Stimulated activated CD4-positive, alpha-beta T cell treated with anti-CD3 and anti-CD28 coated beads, Interleukin-4, amount 100 ng/mL, for 1 hour (primary cell): ENCODE data around the gene AP2A1.
"Not testable (repeated sequence)": the region's sequence is repeated elsewhere in the genome, so short reads cannot be mapped to it uniquely, and the experiment has no call there.

Experiments used
- DNase-seq: peaks from one replicate; pipeline ENCODE4 v3.0.0-alpha.2; 2020

The AP2A1 gene

DNA sequence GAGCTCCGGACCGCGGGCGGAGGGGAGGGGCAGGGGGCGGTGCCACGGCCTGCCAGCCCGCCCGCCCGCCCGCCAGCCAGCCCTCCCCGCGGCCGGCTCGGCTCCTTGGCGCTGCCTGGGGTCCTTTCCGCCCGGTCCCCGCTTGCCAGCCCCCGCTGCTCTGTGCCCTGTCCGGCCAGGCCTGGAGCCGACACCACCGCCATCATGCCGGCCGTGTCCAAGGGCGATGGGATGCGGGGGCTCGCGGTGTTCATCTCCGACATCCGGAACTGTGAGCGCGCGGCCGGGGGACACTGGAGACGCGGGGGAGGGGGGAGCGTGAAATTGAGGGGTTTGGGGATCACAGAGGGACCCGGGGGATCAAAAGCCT, at the start of gene AP2A1:
Gene AP2A1, plus strand, starts transcription at position 72 of the 370 bp plus-strand sequence. Its CDS starts 133 bp downstream, at position 205.
- no peak for DNase-seq

DNA sequence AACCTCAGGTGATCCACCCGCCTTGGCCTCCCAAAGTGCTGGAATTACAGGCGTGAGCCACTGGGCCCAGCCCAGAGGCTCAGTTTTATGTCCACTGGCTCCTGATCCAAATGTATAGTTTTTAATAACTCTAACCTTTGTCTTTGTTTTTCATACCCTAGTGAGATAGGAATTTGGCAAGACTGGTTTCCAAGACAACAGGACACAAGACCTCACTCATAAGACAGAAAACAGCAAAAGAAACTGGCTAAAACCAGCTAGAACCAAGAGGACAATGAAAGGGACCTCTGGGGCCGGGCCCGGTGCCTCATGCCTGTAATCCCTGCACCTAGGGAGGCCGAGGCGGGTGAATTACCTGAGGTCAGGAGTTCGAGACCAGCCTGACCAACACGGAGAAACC, 48.3 kb upstream of the AP2A1 start:
- DNase-seq: no peak

DNA sequence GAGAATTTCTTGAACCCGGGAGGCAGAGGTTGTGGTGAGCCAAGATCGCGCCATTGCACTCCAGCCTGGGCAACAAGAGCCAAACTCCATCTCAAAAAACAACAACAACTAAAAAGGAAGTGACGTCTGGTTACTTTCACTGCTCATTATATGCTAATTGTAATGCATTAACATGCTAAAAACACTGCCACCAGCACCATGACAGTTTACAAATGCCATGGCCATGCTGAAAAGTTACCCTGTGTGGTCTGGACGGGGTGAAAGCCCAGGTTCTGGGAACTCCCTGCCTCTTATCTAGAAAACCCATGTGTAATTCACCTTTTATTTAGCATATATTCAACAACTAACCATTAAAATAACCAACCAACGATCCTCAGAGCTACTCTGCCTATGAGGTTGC, 47.8 kb upstream of the AP2A1 start:
- DNase-seq: no peak

DNA sequence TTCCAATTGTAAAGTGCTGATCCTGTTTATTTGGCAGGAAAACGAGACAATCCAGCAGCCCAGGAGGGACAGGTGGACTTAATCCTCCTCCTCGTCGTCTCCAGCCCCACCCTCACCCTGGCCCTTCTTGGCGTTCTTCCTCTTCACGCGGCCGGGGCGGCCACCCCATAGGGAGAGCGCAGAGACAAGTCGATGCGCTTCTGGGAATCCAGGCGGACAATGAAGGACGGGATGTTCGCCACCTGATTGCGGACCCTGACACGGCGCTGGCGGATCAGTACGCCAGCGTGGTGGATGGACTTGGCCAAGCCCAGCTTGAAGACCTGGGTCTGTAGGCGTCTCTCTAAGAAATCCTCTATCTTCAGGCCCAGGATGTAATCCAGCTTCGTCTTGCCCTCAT, 47.4 kb upstream of the AP2A1 start:
- not testable (repeated sequence) for DNase-seq

DNA sequence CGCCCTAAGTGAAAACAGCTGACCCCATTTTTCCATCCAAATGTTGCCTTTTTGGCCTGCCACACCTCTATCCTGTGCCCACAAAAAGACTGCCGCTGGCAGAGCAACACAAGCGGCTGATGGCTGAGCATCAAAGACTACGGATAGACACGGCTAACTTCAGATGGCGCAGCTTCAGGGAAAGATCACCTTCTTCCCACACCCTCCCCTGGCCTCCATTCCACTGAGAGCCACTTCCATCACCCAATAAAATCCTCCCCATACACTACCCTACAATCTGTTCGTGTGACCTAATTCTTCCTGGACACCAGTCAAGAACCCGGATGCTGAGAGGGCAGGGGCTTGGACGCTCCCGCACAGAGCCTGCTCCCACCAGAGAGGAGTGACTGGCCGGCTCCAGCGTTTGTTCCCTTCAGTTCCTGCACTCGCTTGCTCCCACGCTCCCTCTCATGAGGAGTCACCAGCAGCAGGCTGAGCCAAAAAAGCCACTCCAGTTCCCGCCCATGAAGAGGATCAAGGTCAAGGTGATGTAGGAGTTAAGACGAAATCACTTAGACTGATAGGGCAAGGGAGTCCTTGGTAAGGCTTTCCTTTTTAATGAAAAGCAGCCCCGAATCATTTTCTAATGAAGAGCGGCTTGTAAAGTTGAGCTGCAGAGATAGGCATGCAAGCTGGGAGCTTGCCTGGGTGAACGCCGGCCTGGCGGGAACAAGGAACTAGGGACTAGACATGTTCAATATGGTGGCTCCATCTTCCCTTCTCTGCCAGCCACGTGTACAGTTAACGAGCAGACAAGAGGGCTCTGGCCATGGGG, 39.4 kb upstream of the AP2A1 start:
- no peak for DNase-seq

DNA sequence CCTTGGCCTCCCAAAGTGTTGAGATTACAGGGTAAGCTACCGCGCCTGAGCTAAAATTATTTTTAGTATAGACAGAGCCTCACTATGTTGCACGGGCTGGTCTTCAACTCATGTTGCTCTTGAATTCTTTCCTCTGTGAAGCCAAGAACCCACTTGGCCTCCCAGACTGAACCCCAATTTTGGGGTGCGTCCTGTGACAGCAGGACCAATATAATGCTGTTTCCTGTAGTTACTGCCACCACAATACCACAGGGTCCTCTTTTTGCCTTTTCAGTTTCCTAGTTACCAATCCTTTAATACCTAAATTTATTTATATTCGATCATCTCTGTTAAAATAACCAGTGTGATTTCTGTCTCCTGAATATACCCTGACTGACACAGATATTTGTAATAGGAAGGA, 36.6 kb upstream of the AP2A1 start:
- DNase-seq: no peak

DNA sequence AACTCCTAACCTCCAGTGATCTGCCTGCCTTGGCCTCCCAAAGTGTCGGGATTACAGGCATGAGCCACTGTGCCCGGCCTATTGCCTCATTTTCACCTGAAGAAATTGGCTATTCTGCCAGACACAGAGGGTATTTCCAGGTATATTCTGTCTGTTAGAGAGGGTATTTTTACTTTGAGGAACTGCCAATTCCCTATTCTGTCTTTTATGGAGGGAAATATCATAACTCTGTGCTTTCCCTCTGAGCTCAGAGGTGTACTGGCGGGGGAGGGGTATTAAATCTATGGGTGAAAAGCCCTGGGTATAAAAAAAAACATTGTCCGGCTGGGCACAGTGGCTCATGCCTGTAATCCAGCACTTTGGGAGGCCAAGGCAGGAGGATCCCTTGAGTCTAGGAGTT, 28.5 kb upstream of the AP2A1 start:
- no peak for DNase-seq

DNA sequence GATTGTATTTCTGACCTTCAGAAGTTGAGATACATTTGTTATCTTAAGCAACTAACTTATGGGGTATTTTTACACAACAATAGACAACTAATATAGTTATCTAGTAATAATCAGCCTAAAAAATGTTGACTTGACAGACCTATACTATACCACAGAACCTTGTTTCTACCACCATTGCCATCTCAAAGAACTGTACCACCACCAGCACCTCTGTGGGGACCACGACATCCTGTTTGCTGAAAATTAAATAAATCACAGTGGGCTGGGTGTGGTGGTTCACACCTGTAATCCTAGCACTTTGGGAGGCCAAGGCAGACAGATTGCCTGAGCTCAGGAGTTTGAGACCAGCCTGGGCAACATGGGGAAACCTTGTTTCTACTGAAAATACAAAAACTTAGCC, 27.7 kb upstream of the AP2A1 start:
- no peak for DNase-seq

DNA sequence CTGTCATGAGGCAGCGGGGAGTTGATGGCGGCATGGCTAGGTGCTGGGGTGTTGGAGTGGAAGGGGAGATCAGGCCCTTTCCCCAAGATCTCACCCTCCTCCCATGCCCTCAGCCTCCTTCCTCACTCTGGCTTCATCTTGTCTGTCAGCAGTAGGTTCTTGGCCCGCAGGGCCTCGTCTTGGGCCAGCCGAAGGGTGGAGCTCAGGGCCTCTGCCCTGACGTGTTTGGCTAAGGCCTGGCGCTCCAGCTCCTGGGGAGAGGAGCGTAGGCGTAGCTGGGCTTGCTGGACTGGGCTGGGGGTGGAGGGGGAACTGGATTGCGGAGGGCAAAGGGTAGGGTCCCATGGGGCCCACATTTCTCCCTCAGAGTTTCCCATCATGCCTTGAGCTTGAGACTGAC, 26.9 kb upstream of the AP2A1 start:
- no peak for DNase-seq

DNA sequence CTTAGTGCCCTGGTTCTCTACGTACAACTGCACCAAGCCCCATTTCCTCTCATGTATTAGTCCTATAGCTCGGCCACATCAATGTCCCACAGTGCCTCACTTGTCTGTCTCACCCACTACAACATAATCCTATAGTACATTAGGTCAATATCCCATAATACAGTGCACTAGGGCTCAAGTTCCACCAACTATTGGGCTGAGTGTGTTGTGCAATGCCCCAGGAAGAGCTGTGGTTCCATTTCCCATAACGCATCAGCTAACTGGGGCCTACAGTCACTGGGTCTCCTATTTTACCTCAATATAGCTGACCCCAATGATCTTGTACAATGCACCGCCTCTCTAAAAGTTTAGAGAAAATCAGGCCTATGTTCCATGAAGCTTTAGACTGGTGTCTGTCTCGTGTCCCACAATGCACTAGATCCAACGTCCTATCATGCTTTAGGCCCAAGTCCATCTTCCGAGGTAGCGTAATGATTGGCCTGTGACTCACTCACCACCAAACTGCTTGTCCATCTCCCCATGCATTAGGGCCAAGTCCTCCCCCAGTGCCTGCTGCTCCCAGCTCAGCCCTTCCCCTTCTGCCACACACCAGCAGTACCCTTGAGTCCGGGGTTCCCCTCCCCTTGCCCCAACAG, 25.5 kb upstream of the AP2A1 start:
- no peak for DNase-seq

DNA sequence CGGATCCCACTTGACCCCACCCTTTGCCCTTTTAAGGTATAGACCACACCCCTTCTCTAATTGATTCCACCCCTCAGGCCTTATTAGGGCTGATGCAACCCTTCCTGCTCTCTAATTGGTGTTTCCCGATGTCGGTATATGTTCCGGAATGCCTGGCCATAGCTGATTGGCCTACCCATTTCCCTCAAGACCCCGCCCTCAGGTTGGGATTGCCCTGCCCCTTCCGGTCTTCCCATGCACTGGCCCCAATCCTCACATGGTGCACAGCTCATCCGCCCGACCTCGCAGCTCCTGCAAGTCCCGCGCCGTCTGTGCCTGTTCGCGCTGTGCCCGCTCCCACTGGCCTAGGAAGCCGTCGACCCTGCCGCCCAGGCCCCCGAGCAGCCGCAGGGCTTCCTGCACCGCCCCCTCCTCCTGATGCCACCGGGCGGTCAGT, 21.8 kb upstream of the AP2A1 start:
- no peak for DNase-seq

DNA sequence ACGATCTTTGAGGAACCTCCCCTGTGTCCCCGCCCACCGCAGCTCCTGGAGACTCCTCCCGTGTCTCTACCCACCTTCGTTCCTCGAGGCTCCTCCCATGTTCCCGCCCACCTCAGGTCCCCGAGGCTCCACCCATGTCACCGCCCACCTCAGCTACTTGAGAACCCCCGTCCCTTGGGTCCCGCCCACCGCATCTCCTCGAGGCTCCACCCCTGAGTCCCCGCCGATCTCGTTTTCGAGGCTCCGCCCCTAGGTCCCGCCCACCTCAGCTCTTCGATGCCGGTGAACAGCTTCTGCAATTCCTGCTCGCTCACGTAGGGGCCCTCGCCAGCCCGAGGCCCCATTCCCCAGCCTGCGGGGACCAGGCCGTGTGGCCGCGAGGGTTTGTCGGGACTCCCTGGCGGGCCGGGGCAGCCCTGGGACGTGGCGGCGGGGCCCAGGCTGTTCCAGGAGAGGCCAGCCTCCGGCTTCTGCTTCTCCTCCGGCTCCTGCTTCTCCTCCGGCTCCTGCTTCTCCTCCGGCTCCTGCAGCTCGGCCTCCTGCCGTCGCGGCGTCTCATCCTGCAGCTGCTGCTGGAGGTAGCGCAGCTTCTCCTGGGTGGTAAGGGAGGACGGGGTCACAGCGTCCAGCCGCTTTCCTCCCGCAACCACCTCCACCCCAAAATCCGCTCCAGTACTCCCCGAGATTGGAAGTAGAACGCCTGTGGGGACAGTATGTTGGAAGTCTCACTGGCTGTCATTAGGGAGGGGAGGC, 20.4 kb upstream of the AP2A1 start:
- peak; percentile 52 for DNase-seq

DNA sequence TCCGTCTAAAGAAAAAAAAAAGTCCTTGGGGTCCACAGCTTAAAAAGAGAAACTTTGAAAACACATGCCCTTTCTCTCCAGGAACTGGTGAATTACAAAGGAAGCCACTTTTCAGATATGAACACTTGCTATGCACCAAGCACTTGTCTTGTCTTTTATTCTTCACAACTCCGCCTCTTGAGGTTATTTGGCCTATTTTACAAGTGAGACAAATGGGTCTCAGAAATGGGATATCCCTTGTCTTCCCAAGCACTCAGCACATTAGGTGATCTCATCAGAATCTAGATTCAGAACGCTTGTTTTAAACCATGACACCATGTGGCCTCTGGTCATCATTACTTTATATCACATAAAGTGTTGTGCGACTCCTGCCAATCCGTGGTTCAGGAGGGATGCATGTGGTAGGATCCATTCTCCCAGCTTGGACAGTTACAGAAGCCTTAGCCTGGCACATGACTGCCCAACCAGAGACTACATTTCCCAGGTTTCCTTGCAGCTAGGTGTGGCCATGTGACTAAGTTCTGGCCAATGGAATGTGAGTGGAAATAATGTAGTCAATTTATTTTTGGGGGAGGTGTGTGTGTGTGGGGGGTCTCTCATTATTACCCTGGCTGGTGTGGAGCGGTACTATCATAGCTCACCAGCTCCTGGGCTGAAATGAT, 17.6 kb upstream of the AP2A1 start:
- no peak for DNase-seq

DNA sequence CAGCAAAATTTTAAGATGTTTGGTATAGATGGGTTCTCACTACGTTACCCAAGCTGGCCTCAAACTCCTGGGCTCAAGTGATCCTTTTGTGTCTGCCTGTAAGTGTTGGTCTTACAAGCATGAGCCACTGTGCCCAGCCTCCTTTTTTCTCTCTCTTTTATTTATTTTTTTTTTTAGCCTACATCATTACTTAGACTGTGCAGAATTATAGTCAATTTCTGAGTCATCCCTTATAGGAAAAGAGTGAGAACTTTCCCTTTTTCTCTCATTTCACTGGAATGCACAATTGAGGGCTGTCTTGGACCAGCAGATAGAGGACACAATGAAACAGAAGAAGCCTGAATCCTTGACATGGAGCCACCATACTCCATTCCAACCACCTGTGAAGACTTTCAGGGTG, 17.0 kb upstream of the AP2A1 start:
- DNase-seq: no peak

DNA sequence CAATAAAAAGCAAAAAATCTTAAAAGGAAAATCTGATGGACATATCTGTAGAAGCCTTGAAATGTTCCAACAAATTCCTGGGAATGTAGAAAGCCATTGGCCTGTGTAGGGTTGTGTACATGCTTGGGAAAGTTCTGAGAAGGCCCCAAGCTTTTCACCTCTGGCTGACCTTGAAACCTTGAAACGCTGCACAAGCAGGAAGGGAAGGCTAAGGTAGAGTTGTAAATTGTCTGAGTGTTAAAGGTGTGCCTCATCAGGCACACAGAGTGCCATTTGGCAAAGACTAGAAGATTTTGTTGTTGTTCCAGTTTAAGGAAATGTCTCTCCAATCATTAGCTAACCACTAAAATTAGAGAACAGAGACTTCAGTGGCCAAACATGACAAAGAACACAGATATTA, 14.1 kb upstream of the AP2A1 start:
- no peak for DNase-seq

DNA sequence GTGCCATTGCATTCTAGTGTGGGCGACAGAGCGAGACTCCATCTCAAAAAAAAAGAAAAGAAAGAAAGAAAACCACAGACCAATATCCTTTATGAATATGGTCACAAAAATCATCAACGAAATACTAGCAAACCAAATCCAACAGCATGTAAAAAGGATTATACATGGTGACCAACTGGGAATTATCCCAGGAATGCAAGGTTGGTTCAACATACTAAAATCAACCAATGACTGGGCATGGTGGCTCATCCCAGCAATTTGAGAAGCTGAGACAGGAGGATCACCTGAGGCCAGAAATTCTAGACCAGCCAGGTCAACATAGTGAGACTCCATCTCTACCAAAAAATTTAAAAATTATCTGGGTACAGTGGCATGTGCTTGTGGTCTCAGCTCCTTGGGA, 10.8 kb upstream of the AP2A1 start:
- DNase-seq: no peak

DNA sequence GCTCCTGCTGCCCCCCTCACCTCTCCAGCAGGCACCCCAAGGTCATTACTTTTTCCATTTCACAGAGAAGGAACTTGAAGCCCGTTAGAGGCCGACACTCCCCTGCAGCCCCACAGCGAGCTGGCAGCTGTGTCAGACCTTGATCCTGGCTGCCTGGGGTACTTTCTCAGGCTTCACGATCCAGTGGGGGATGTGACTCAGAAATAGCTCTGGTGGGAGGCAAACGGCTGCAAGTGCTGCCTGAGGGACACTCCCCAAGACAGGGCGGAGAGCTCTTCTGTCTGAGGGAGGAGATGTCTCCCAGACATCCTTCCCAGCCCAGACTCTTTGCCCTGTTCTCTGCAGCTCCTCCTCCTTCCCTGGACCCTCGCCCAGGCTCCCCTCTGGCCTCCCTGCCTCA, 8.5 kb upstream of the AP2A1 start:
- no peak for DNase-seq

DNA sequence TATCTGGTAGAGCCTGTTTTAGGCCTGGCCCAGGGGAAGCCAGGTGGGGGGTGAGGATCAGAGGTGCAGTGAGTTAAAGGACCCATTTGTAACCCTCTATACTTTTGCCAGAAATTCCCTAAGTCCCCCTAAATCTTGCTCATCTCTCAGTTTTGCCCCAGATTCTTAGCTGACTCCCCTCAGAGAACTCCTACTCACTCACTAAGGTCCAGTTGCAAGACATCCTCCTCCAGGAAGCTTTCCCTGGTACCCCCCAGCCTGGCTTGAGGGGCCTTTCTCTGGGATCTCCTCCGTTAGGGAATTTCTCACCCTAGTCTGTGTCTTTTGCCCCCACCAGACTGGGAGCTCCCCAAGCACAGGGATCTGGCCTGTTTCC, 5.6 kb upstream of the AP2A1 start:
- no peak for DNase-seq

DNA sequence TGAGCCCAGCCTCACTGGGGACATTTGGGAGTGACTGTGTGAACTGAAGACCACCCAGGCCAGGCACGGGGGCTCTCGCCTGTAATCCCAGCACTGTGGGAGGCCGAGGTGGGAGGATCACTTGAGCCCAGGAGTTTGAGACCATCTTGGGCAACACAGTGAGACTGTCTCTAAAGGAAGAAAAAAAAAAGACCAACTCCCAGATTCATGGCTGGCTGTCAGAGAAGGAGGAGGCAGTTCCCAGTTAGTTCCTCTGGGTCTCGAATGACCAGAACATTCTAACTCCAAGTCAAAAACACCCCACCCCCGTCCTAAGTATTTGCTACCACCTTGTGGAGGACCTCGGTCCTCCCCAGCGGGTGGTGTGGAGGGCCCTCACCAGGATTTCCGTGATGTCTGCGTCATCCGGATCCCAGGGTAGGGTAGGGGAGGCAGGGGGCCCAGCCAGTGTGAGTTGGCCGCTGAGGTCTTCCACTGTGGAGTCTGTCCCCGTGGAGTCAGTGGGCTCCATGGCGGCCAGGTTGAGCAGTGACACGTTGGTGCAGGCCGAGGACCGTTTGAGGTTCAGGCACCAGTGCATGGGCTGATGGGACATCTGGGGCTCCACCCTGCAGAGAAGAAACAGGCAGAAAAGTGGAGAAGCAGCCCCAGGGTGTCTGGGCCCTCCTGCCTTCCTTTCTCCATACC, 5.0 kb upstream of the AP2A1 start:
- DNase-seq: no peak

DNA sequence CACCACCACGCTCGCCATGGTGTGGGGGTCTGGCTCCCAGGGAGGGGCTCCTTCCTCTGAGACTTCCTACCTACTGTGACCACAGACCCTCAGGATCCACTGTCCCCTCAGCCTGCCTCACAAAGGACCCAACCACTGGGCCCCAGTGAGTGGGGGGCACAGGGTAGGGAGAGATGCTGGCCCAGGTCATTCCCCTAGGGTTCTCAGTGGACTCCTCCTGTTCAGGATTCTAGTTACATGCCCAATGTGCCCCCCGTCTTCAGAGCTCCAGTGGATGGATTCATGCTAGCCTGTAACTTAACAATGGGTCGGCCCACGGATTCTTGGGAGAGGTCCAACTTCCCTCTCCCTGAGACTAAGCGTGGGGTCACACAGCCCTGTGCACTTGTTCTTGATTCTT, 3.6 kb upstream of the AP2A1 start, which contains the start of gene TSKS:
Gene TSKS, minus strand, starts transcription at position 77 of the 400 bp plus-strand sequence. Its CDS starts 59 bp downstream, at position 18.
- no peak for DNase-seq

DNA sequence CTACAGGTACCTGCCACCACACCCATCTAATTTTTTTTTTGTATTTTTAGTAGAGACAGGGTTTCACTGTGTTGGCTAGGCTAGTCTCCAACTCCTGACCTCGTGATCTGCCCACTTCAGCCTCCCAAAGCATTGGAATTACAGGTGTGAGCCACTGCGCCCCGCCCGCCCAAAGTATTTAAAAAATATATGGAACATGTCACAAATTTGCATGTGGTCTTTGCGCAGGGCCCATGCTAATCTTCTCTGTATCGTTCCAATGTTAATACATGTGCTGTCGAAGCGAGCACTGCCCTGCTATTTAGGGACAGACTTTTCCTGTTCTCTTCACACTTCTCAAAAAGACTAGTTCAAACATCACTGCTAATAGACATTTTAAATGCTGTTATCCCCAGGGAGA, 2.5 kb upstream of the AP2A1 start:
- no peak for DNase-seq

DNA sequence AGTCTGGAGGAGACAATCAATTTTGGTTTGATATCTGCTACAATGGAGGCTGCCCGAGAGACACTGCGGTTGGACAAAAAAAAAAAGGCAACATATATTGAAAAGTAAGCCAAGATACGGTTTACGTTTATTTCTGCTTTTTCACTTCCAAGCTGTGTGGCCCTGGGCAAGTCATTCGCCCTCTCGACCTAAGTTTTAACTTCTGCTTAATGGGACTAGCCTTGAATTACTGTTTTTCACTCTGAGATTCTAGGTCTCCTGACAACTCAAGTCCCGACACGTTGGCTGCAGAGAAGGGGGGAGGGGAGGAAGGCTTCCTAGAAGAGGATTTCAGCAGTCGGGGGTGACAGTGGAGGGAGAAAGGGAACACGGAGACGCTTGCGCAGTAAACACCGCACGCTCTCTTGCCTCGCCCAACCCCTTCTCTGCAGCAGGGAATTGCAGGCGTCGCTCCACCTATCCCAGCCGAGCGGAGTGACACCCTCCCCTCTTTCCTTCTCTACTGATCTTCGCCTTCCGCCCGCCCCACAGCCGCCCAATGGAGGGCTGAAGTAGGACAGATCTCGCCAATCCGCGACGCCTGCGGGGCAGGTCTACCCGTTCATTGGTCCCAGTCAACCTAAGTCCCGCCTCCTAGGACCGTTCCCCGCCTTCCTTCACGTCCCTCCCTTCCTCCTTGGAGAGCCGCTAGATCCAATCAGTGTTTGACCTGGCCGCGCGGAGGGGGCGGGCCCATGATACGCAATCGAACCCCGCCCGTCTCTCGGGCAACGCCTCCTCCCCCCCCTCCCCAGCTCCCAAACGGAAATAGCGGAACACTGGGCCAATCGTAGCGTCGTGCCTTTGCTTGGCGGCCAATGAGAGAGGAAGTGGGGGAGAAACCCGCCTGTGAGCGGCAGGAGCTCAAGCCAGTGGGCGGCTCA, 533 bp upstream of the AP2A1 start:
- DNase-seq: peak; percentile 97
